H1 (cell line): Measurements from ENCODE around the gene GPC3. TPM values are rescaled to one million over a fixed set of nuclear protein-coding genes. Genes with fewer than 3 reads are reported as not detected.

ENCODE experiments used
- CTCF ChIA-PET: fragments of 300-600 bp; sonication (Branson Sonifier 250); formaldehyde crosslinking; loops from one replicate; lab custom pipeline; 2021; ENCODE audit not compliant: partially characterized antibody; lab: Charles Lee
- POLR2A ChIA-PET: fragments of 300-600 bp; sonication (Branson Sonifier 250); formaldehyde crosslinking; loops from one replicate; lab custom pipeline; 2021; ENCODE audit warnings: inconsistent platforms; ENCODE audit not compliant: partially characterized antibody; lab: Charles Lee
- DNase-seq, 2 experiments: peaks; one replicate each; pipeline versions ENCODE4 v3.0.0 to v3.0.0-alpha.2; 2010 to 2022; ENCODE audit warnings: low spot score in 2 of 2, low read depth in 1 of 2, mixed read lengths in 1 of 2
- FAIRE-seq: peaks from 2 replicates; lab custom pipeline; 2011; peaks lifted over from hg19 to GRCh38; lab: Jason Lieb, UNC
- H2AFZ ChIP-seq: 2 replicates; pipeline ENCODE4 v1.8.1; 2012; ENCODE audit warnings: low read length, inconsistent platforms
- H2AK5ac ChIP-seq: 2 replicates; pipeline ENCODE4 v1.6.1; 2013; ENCODE audit warnings: low read depth, low read length
- H2BK120ac ChIP-seq: replicated peaks from 2 replicates; pipeline ENCODE3; 2013; ENCODE audit warnings: low read depth, low read length, inconsistent platforms
- H2BK12ac ChIP-seq: 2 replicates; pipeline ENCODE4 v1.6.1; 2013; ENCODE audit warnings: low read depth, low read length
- H2BK15ac ChIP-seq: 2 replicates; pipeline ENCODE4 v1.6.1; 2013; ENCODE audit warnings: low read length
- H2BK20ac ChIP-seq: 2 replicates; pipeline ENCODE4 v1.6.1; 2013; ENCODE audit warnings: low read length
- H2BK5ac ChIP-seq: 2 replicates; pipeline ENCODE4 v1.6.1; 2013; ENCODE audit warnings: low read depth, low read length
- H3K14ac ChIP-seq: 2 replicates; pipeline ENCODE4 v1.6.1; 2013; ENCODE audit warnings: inconsistent platforms; ENCODE audit not compliant: insufficient read length
- H3K18ac ChIP-seq: 2 replicates; pipeline ENCODE4 v1.6.1; 2013; ENCODE audit warnings: low read length; ENCODE audit errors: extremely low read depth
- H3K23ac ChIP-seq: 2 replicates; pipeline ENCODE4 v1.6.1; 2013; ENCODE audit warnings: inconsistent platforms; ENCODE audit not compliant: insufficient read length
- H3K23me2 ChIP-seq: 2 replicates; pipeline ENCODE4 v1.6.1; 2013; ENCODE audit warnings: low read depth, low read length
- H3K27ac ChIP-seq: 2 replicates; pipeline ENCODE4 v1.6.1; 2011; ENCODE audit warnings: low read depth, low read length, inconsistent platforms
- H3K27me3 ChIP-seq, 4 experiments: replicated peaks in 1 of 4; 1 replicate in 1 of 4; 2 replicates in 3 of 4; pipeline versions ENCODE4 v1.6.1 to v1.8.1; 2011 to 2013; ENCODE audit warnings: low read length in 3 of 4, mild to moderate bottlenecking in 3 of 4, inconsistent platforms in 2 of 4, mixed read lengths in 2 of 4, moderate library complexity in 1 of 4; ENCODE audit not compliant: control insufficient read depth in 3 of 4, insufficient read depth in 3 of 4; ENCODE audit errors: extremely low read depth in 1 of 4
- H3K36me3 ChIP-seq, 4 experiments: 2 replicates each; pipeline versions ENCODE4 v1.6.1 to v1.8.1; 2011 to 2013; ENCODE audit warnings: mild to moderate bottlenecking in 4 of 4, low read length in 3 of 4, moderate library complexity in 2 of 4, control low read depth in 1 of 4, inconsistent platforms in 1 of 4; ENCODE audit not compliant: insufficient read depth in 4 of 4, control insufficient read depth in 2 of 4
- H3K4ac ChIP-seq: replicated peaks from 2 replicates; pipeline ENCODE3; 2013; ENCODE audit warnings: low read length, low read depth, mixed read lengths, inconsistent platforms; ENCODE audit not compliant: insufficient read length
- H3K4me1 ChIP-seq, 4 experiments: replicated peaks in 1 of 4; 1 replicate in 1 of 4; 2 replicates in 3 of 4; pipeline versions ENCODE4 v1.6.1 to v1.8.1; 2011 to 2013; ENCODE audit warnings: low read length in 3 of 4, inconsistent platforms in 2 of 4, mixed read lengths in 1 of 4; ENCODE audit not compliant: insufficient read depth in 4 of 4, control insufficient read depth in 3 of 4
- H3K4me2 ChIP-seq, 2 experiments: 2 replicates each; pipeline versions ENCODE4 v1.6.1 to v1.8.1; 2011 to 2013; ENCODE audit warnings: low read depth in 2 of 2, low read length in 2 of 2, control low read depth in 1 of 2, inconsistent platforms in 1 of 2, mild to moderate bottlenecking in 1 of 2; ENCODE audit not compliant: insufficient read depth in 1 of 2
- H3K4me3 ChIP-seq, 4 experiments: fragments of 200-600, 300-600 bp in 1 of 4; sonication (generic), shearing (Covaris generic), sonication (Bioruptor Twin) in 1 of 4; 2 replicates each; pipeline versions ENCODE4 v1.5.1 to v1.8.1; 2011 to 2016; ENCODE audit warnings: low read length in 4 of 4, low read depth in 3 of 4, control low read depth in 2 of 4, inconsistent platforms in 2 of 4, mild to moderate bottlenecking in 2 of 4, mixed read lengths in 1 of 4, moderate library complexity in 1 of 4; ENCODE audit not compliant: insufficient read depth in 2 of 4; ENCODE audit errors: extremely low read depth in 1 of 4
- H3K56ac ChIP-seq: replicated peaks from 2 replicates; pipeline ENCODE3; 2013; ENCODE audit warnings: low read depth, mild to moderate bottlenecking, mixed read lengths, low read length, inconsistent platforms; ENCODE audit not compliant: insufficient read length
- H3K79me1 ChIP-seq: 2 replicates; pipeline ENCODE4 v1.6.1; 2013; ENCODE audit warnings: low read depth, low read length, control low read depth
- H3K79me2 ChIP-seq, 2 experiments: 2 replicates each; pipeline versions ENCODE4 v1.6.1 to v1.8.1; 2012 to 2013; ENCODE audit warnings: low read length in 2 of 2, mild to moderate bottlenecking in 2 of 2, inconsistent platforms in 1 of 2; ENCODE audit not compliant: insufficient read depth in 2 of 2, control insufficient read depth in 1 of 2
- H3K9ac ChIP-seq, 4 experiments: replicated peaks in 1 of 4; 1 replicate in 1 of 4; 2 replicates in 3 of 4; pipeline versions ENCODE4 v1.6.1 to v1.8.1; 2011 to 2013; ENCODE audit warnings: low read depth in 3 of 4, low read length in 3 of 4, control low read depth in 2 of 4, mild to moderate bottlenecking in 2 of 4, moderate library complexity in 2 of 4, inconsistent platforms in 1 of 4; ENCODE audit errors: extremely low read depth in 1 of 4
- H3K9me3 ChIP-seq, 2 experiments: 2 replicates each; pipeline versions ENCODE4 v1.6.1 to v1.8.1; 2012 to 2013; ENCODE audit warnings: mild to moderate bottlenecking in 2 of 2, moderate library complexity in 2 of 2, control low read depth in 1 of 2, inconsistent platforms in 1 of 2, low read depth in 1 of 2, low read length in 1 of 2, mixed read lengths in 1 of 2; ENCODE audit not compliant: insufficient read depth in 2 of 2
- H4K20me1 ChIP-seq, 2 experiments: replicated peaks in 1 of 2; 2 replicates each; pipeline versions ENCODE3 to v1.8.1; 2011 to 2013; ENCODE audit warnings: inconsistent platforms in 2 of 2, low read length in 2 of 2, mild to moderate bottlenecking in 1 of 2; ENCODE audit not compliant: insufficient read depth in 2 of 2, control insufficient read depth in 1 of 2
- H4K5ac ChIP-seq: 2 replicates; pipeline ENCODE4 v1.6.1; 2013; ENCODE audit warnings: low read length, low read depth, mixed read lengths, inconsistent platforms; ENCODE audit not compliant: insufficient read length
- H4K8ac ChIP-seq: 2 replicates; pipeline ENCODE4 v1.8.0; 2013; ENCODE audit warnings: mild to moderate bottlenecking, moderate library complexity, low read length, inconsistent platforms; ENCODE audit not compliant: insufficient read depth; ENCODE audit errors: extremely low read depth
- H4K91ac ChIP-seq: replicated peaks from 2 replicates; pipeline ENCODE3; 2013; ENCODE audit warnings: low read length, mixed read lengths, inconsistent platforms; ENCODE audit not compliant: insufficient read length
- EP300 ChIP-seq, 2 experiments: IDR thresholded peaks; 1 replicate in 1 of 2; 2 replicates in 1 of 2; pipeline ENCODE4 v1.6.1; 2011 to 2012; ENCODE audit warnings: low read depth in 2 of 2, low read length in 2 of 2, mild to moderate bottlenecking in 2 of 2, borderline replicate concordance in 1 of 2, inconsistent platforms in 1 of 2, moderate library complexity in 1 of 2
- RAD21 ChIP-seq, 2 experiments: IDR thresholded peaks in 1 of 2; conservative IDR thresholded peaks in 1 of 2; 2 replicates each; pipeline ENCODE4 v1.6.1; 2011; ENCODE audit warnings: low read depth in 2 of 2, low read length in 2 of 2, improper control_type of control experiment in 1 of 2, inconsistent platforms in 1 of 2, mild to moderate bottlenecking in 1 of 2, moderate library complexity in 1 of 2
- TAF1 ChIP-seq: IDR thresholded peaks from 2 replicates; pipeline ENCODE4 v1.6.1; 2011; ENCODE audit warnings: mild to moderate bottlenecking, low read depth, low read length
- WGBS, 2 experiments: shearing (Covaris generic) in 1 of 2; methylation state at CpG; one replicate each; pipeline versions ENCODE4 v1.1.6 to v1.1.7; 2013 to 2015; ENCODE audit warnings: low lambda C conversion rate in 2 of 2, mixed read lengths in 2 of 2, inconsistent platforms in 1 of 2, low coverage in 1 of 2, missing lambda C conversion rate in 1 of 2; ENCODE audit not compliant: insufficient replicate concordance in 2 of 2, insufficient coverage in 1 of 2, insufficient read length in 1 of 2; ENCODE audit errors: extremely low coverage in 1 of 2, missing lambda C conversion rate in 1 of 2; 5-methylcytosine and 5-hydroxymethylcytosine counted together
- polyA plus RNA-seq, 7 experiments: library from polyadenylated mRNA; depleted of rRNA in 3 of 7; stranded (reverse) in 5 of 7; unstranded in 2 of 7; fragments of >200 nt in 5 of 7; fragments of 200-250 nt in 2 of 7; gene quantifications; 1 replicate in 5 of 7; 2 replicates in 1 of 7; 4 replicates in 1 of 7; pipeline versions ENCODE4 v1.2.1 to v1.2.3, GENCODE V29; 2011 to 2013; ENCODE audit warnings: missing spikeins in 2 of 7, mixed read lengths in 2 of 7
- total RNA-seq: library from RNA; stranded (reverse); fragmentation: NEBNext Ultra II Directional; extraction: Animal tissue kit (Norgen Biotek cat#: 25700); gene quantifications from 2 replicates; pipeline ENCODE4 v1.2.1, GENCODE V29; 2021

Gene GPC3
- total and polyA plus RNA-seq, 2 of the 8 experiments (the other 6 are each of a cell fraction or from before 2014, with no cell fraction given) = 64.8 to 71.9 TPM

DNA sequence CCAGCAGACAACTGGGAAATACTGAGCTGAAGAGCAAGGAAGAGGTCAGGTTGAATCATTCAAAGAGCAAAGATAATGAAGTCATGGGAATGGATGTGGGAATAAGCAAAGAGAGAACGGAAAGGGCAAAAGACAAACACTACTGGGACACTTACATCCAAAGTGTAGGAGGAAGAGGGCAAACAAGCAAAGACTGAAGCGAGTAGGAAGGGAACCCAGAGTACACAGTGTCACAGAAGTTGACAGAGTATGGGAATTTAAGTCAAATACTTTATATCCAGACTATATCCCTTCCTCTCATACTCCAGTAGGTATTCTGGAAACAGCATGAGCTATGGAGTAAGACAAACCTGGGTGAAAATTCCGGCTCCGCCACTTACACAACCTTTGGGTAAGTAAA lies 12.5 kb downstream of the GPC3 start:
- Histone ChIP-seq H3K27me3 (no peaks in the 10 kb centered on the region), H3K79me1 (no peaks in the 10 kb centered on the region), H2BK5ac (no peak overlapping the region), H4K8ac (no peak overlapping the region), H3K18ac (no peak overlapping the region), H3K23ac (no peak overlapping the region), H4K20me1 (no peaks in the 10 kb centered on the region), H3K27ac (no peak overlapping the region), H3K23me2 (no peaks in the 10 kb centered on the region), H4K91ac (no peak overlapping the region), H2AFZ (no peak overlapping the region), H3K9me3 (no peaks in the 10 kb centered on the region), H3K79me2 (no peaks in the 10 kb centered on the region), H3K4ac (no peak overlapping the region), H3K36me3 (no peaks in the 10 kb centered on the region), H3K14ac (no peak overlapping the region), H2BK120ac (no peak overlapping the region), H3K4me1 (peaks cover 0 to 5% (median under 1%) of the 10 kb centered on the region in 4 experiments; a peak in 4 of 7 replicates), H3K9ac (no peak overlapping the region), H2BK20ac (no peak overlapping the region), H2AK5ac (no peak overlapping the region), H2BK15ac (no peak overlapping the region), H4K5ac (no peak overlapping the region), H2BK12ac (no peak overlapping the region), H3K4me2 (no peak overlapping the region), H3K56ac (no peak overlapping the region), H3K4me3 (no peak overlapping the region)
- ChIA-PET CTCF (interaction anchor here (0.6 to 1.4 kb wide), 2 partner anchors 10 to 33 kb away, joined by 3 read pairs; no protein-coding TSS in a partner anchor), POLR2A (interaction anchor here (1.6 kb wide), 1 partner anchor 12 kb away, joined by 5 read pairs; the partner anchor contains the start of gene GPC3)
- FAIRE-seq = no peak
- no peak for DNase-seq
- 100% methylated on average over 1 of the region's 4 CpGs; no CpG with 5 or more reads in 1 of the 2 experiments for whole genome bisulfite sequencing, 2 experiments
- TF ChIP-seq RAD21 (IDR thresholded peaks at IDR 0.05 in 1 of 2, conservative IDR thresholded peaks at IDR 0.05 in 1 of 2; ENCODE audit: low read depth in 2 of 2, low read length in 2 of 2) = no peak
- TF ChIP-seq EP300 (IDR thresholded peaks at IDR 0.05; ENCODE audit: borderline replicate concordance in 1 of 2, low read depth in 2 of 2, low read length in 2 of 2) = no peak
- no peak for TF ChIP-seq TAF1
